HG03108 (cell line): ENCODE measurements around the gene SLIT3.
A peak's percentile ranks its signal among the peaks of the same experiment; 100 is the strongest.

Experiments
- ATAC-seq: cut with Tn5 transposase; IDR thresholded peaks from one replicate; pipeline ENCODE4 v1.9.1; 2021; ENCODE audit warnings: moderate library complexity; ENCODE audit not compliant: unreplicated experiment

The SLIT3 gene

DNA sequence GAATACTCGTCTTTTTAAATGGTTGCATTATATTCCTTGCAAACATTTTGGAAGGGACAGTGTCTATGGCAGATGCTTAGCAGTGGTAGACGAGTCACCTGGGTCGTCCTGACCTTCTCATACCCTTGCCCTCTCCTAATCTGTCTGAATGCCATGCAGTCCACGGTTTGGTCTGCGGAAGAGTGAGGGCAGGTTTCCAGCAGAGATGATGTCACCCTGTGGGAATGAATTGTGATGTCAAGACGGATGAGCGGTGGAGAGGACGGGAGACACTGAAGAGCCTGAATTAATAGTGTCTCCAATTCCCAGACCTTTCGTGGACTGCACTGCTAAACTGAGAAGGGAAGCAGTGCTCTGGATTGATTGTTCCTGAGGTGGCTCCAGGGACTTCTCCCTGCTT is 392.7 kb downstream of the SLIT3 start:
- no peak for ATAC-seq

DNA sequence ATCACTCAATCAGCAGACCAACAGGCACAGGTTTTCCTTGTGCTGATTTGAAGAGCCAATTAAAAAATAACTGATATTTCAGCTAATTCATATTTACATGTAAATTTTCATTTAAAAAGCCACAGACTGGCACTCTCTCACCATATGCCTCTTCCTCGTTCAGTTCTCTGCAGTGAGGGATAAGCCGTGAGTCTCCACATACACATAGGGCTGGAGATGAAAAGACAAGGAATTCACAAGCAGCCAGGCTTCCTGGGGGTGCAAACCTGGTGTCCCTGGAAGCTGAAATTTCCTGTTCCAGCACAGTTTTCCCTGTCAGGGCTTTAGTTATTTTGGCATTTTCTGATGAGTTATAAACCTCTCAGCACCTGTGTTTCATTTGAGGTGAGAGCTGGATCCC is 397.9 kb downstream of the SLIT3 start:
- ATAC-seq, result no peak

DNA sequence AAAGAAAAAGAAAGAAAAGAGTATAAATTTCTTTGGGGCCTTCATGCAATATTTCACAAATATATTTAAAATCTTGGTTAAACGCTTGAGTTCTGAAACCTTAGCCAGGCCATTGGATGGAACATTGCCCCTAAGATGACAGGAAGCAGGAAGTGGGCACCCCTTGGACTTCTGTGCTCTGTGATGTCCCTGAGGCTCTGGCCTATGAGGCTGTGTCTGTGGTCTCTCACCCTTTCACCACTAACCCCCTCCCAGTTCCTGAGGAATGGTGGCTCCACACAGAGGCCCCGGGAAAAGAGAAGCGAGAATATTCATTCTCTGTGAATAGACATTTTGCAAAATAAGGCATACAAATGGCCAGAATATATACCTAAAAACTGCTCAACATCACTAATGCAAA is 401.3 kb downstream of the SLIT3 start:
- no peak for ATAC-seq

DNA sequence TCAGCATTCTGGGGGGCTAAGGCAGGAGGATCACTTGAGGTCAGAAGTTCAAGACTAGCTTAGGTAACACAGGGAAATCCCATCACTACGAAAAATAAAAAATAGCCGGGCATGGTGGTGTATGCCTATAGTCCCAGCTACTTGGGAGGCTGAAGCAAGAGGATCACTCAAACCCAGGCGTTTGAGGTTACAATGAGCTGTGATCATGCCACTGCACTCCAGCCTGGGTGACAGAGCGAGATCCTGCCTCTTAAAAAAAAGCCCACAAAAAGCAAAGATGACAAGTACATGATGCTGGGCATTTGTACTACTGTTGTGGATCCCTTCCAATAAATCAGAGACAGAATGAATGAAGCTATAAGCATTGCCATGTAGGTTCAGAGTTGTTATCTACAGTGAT is 401.7 kb downstream of the SLIT3 start:
- ATAC-seq, result no peak

DNA sequence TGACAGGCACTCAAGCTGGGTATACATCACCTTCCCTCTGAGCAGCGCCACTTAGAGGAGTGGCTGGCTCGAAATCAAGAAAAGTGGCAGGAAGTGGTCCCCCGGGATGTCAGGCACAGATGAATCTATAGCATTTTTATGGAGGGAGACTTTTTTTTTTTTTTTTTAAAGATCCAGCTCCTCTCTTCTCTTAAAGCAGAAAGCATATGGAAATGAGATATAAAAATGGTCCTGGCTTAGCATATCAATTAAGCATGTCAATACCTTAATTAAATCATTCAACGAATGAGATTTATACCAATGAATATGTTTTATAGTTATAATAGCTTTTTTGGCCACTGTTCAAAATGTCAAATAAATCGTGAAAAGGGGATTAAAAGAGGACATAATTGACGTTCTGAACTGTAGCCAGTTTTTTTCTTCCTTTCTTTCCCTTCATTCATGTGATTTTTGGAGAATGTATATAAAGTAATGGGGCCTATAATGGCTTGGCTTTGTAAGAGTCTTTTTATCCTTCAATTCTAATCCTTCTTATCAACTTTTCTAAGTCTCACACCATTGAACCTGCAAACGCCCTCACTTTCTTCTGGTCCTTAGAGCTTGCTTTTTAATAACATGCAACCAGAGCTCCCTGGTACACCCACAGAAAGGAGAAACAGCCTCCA is 402.6 kb downstream of the SLIT3 start:
- ATAC-seq, result no peak

DNA sequence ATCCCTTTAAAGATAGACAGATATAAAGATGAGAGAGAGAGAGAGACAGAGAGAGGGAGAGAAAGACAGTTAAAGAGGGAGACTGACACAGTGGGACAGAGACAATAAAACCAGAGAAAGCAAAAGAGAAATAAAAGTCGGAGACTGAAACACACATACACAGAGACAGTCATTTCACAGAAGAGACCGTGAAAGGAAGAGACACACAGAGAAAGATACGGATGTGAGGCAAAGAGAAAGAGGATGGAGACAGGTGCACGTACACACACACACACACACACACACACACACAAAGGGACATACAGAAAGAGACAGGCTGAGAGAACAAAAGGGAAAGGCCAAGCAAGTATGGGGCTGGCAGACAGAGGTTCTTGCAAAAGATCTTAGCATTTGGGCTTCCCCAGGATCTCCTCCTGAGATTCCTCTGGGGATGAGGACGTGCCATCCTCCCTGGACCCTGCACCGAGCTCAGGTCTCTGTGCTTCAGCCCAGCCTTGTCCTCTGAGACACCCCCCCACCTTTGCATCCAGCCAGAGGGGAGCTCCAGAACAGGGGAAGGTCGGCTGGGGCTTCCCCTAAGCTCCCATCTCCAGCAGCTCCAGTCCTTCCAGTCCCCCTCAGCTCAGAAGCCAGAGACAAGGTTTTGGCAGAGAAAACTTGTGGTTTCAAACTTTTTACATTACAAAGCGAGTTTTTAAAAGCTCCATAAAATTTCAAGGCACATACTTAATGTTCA is 403.4 kb downstream of the SLIT3 start:
- ATAC-seq, result no peak

DNA sequence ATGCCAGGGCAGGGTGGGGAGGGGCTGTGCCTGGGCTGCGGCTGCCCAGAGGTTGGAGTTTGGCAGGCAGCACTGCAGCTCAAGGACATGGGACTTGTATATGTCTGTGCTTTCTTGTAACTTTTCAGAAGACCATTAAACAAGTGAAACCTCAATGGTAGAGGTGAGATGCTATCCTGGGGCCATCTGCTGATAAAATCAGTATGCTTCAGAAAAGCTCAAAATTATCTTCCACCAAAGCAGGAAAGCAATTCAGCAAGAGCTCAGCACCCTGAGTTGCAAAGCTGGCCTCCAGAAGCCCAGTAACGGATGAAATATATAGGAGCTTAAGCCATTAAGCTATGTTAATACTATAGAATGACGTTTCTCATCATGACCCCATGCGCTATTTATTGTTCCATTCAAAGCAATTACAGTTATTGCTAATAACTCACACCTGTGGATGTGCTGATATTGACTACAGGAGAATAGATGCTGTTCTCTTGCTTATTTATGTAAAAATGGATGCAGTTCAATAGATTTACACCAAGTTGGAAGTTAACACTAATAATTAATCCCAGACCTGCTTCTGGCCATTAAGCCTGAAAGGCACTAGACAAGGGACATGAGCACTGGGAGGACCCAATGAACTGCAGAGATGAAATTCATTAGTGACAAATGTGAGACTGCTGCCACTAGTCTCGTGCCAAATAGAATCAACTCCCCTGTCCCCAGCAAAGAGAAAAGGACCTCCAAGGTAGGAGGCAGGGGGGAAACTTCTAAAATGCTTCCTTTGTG is 405.5 kb downstream of the SLIT3 start:
- ATAC-seq, result no peak

DNA sequence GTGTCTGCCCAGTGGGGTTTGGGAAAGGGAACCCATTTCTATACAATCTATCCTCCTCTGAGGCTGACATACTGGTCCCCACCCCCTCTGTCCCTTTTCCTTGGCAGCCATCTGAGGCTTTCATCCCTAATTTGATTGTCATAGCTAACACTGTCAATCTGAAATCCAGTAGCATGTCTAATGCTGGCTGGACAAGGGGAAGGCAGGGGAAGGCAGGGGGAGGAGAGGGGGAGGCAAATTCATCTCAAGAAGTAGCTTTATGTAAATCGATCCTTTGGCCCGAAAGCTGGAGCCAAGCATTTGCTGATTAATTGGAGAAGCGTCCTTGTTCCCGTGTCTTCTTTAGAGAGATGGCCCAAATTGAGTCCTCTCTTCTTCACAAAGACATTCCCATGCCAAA is 407.7 kb downstream of the SLIT3 start:
- no peak for ATAC-seq

DNA sequence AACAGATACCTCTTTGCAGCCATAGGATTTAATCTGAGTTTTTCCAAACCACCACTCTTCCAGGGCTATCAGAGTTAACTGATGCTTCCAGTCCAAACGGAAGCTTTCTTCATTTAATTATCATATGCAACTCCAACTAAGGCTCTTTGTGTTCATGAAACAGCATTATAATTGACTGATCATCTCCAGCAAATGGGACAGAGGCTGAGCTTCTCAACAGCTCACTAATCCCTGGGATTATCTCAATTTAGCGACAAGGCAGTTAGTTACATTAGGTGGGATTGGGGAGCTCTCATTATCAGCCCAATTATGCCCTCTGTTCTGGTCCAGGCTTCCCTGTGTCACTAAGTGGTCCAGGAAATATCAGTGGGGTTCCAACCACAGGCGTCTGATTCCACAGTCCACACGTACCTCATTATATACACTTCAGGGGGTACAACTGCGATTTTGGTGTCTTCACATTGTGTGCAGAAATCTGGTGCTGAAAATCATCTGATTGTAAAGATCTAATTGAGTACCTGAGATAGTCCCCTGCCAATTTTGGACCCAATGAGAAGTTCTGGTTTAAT is 408.2 kb downstream of the SLIT3 start:
- ATAC-seq, result no peak

DNA sequence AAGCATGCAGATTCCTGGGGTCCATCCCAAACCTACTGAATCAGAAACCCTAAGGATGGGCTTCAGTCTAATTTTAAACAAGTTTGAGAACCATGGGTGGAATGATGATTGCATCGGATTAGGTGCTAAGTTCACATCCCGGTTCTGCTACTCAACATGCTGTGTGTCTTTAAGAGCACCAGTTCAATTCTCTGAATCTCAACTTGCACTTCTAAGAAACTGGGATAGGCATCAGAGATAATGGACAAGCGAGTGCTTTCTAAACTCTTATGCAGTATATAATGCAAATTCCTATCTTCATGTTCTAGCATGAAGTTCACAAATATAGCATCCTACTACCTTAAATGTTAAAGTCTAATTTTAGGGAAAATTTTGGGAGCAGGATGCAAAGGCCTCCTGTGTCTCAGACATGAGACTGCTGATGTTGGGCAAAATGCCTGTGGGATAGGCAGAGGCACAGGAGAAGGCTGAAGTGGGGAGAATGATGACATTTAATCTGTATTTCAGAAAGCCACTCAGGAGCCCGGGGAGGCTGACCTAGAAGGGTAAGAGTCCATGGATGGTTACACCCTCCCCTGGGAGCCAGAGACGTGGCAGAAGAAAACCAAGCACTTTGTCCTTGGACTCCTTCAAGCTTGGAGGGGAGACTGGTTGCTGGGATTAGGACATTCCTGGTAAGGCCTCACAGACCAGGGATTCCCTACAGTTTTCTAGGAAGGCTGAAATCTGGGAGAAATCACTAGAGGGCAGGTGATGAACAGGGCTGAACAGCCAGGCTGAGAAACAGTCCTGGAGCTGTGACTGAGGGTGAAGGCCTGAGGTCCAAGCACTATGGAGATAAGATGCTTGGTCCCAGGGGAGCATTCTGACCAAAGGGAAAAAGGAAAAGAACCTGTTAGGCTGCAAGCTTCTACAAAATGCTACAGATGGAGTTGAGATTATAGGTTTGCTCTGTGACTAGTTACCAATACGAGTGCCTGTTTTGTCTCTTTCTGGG is 409.8 kb downstream of the SLIT3 start:
- no peak for ATAC-seq

DNA sequence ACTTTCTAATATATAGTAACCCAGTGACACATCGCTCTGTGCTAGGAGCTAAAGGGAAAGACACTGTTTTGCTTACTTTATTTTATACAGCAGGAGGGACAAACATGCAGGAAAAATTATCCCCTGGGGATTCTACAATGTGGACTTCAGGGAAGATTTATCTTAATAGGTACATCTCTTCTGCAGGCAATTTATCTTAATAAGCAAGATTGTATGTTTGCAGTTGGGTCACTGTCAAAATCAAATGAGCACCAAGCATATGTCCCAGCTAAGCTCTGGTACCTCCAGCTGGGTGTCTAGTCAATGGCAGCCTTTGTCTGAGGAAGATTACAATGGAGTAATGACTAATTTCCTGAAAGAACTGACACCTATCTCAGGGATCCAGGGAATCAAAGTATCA is 411.9 kb downstream of the SLIT3 start:
- no peak for ATAC-seq

DNA sequence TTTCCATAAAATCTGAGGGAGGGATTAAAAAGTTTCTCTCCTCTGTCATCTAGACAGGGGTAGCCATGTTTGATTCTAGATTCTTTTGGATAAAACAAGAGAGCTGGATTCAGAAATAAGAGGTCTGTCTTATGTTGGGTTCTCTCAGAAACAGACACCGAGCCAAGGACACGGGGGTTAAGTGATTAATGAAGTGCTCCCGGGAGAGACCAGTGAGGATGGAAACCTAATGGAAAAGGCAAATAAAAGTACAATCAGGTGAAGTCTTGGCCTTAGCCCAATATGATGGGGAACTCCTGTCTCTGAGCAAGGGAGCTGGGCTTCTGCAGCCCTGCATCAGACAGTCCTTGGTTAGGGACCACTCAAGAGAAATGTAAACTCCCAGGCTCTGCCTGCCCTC is 413.0 kb downstream of the SLIT3 start:
- no peak for ATAC-seq

DNA sequence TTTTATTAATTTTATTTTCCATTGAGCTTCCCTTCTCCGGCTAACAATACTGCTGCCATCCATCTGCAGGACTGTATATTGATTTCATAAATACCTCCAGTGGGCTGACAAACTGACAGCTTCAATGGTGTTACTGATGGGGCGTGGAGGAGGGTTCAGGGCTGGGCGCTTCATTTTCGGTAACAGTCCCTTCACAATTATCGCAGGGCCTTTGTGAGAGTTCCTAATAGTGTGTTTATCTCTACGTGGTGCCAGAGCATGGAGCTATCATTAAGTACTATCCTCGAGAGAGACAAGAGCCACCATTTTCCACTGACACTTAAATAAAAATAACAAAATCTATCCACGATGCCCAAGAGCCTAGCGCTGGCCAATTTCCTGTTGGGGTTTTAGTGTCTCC is 414.8 kb downstream of the SLIT3 start:
- ATAC-seq, result no peak

DNA sequence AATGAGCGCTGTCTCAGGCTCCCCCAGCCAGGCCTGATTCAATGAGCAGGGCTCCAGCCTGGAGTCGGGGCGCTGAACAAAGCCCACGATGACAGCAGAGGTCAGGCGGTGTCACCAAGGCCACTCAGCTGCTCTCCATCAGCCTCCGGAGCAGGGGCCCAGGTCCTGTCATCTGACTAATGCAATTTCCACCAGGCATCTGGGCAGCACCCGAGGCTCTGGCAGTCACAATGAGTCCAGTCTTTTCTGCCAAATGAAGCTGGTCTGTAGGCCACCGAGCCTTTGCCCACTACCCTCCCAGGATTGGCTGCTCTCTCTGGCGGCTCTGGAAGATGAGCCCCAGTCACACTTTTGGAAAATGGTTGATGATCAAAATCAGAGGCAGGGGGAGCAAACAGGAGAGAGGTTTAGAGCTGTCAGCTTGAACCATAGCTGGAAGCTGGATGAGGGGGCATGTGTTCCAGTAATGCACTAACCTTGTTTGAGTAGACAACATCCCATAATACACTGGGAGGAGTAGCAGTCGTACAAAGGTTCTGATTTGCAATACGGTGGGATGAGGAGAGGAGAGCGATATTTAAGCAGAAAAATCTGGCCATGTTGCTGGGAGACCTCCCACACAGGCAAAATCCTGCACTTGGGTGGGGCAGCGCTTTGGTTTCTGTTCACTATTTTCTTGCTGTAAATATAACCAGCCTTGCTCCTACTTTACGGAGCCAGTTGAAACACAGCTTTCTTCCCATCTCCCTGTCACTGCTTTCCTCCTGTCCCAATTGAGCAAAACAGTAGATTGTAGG is 415.4 kb downstream of the SLIT3 start:
- ATAC-seq, result no peak

DNA sequence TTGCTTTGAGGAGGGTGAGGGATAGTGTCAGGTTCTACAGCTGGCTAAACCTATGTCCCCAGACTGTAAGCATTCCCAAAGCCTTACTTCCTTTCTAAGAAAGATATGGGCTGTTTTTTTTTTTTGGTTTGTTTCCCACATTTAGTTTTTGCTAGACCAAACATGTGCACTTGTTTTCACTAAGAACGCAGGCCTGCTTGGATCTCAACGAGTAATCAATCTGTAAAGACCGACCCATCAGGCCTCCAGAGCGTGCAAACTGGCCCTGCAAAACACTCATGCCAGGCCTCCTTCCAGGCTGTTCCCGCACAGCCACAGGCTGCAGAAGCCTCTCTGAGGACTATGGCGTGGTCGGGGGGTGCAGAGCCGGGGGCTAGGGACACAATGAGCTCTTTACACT is 416.9 kb downstream of the SLIT3 start:
- ATAC-seq, result no peak

DNA sequence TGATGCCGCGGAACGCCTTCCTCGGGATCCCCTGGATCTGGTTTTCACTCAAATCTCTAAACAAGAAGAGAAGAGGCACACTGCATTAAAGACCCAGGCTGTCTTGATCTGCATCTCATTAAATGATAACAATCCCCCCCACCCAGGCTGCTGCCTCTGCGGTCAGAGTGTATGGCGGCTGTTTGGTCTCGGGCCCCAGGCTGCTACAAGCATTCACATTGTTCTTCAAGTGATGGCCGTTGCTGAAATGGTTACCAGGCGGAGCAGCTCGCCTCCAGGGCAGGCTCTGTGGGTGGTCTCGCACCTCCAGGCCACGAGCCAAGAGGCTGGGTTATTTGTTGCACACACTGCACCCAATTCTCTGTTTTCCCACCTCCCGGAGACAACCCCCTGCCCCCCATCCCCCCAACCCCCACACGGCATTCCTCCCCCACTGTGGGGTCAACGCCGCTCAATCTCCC is 417.6 kb downstream of the SLIT3 start:
- no peak for ATAC-seq

DNA sequence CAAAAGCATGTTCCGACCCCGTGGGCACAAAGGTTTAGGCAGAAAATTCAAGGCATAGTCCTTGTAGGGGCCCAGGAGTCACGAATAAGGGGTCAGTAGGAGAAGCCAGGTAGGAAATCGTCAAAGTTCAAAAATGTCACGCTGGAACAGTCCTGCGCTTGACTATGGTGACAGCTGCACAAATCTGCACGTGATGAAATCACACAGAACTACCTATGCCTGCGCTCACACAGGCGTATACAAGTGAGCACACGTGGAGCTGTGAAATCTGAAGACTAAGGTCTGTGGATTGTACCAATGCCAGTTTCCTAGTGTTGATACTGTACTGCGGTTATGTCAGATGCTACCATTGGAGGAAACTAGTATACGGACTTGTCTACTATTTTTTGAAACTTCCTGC is 418.7 kb downstream of the SLIT3 start:
- ATAC-seq, result no peak

DNA sequence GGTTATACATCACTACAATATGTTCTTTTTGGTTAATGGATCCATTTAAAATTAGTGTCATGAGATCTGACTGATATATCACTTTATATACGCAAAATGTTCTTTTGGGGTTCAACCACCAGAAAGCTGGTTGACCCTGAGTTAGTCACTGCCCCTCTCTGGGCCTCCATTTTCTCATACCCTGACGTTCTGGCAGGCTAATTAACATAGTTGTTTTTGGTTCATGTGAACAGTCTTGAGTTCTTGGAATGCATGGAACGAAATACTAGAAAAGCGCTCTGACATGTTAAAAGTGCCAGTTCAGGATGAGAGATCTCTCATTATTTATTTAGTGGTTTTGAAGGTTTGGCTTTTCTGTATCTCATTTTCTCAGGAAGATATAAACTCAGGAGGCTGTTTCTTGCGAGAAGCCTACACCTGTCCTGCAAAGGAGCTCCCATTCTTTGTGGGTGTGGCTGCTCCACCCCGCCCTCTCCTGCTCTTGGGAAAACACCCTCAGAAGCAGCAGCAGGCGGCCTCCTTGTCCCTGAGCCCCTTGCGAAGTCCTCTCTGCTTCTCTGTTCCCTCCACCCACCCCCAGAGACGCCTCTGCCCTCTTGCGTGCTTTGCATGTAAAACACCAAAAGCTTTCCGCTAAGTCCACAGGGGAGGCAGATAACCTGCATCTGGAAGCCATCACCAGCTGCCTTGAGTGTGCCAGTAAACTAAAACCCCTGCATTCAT is 419.4 kb downstream of the SLIT3 start:
- ATAC-seq, result no peak

DNA sequence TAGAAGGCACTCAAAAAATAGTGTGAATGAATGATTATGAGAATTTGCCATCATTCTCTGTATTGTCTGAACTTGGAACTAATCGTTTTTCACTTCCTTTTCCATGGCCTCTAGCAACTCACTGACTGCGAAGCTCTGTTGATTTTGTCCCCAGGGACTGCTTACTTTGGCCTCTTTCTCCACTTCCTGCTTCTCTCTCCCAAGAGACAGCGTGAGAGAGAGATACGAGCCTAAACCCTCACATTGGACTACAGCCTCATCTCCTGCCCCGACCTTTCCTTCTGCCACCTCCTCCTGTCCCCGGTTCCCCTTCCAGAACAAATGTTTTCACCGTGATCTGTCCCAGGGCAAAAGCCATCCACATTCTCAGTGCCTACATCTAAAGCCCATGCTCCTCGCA is 421.0 kb downstream of the SLIT3 start:
- ATAC-seq, result peak; percentile 90
